Keratinocyte (primary cell): ENCODE data around the gene KIF1B. TPM values are rescaled to one million over a fixed set of nuclear protein-coding genes. Genes with fewer than 3 reads are reported as not detected.

Source experiments
- DNase-seq: peaks from one replicate; pipeline ENCODE4 v3.0.0-alpha.2; 2011; ENCODE audit warnings: low read depth, missing footprints, low spot score
- FAIRE-seq: peaks from 2 replicates; lab custom pipeline; 2011; peaks lifted over from hg19 to GRCh38; lab: Jason Lieb, UNC
- H2AFZ ChIP-seq: 2 replicates; pipeline ENCODE4 v1.6.0; 2012; ENCODE audit warnings: low read length, control low read depth, inconsistent platforms; ENCODE audit not compliant: control insufficient read depth
- H3K27ac ChIP-seq: 2 replicates; pipeline ENCODE4 v1.5.1; 2011; ENCODE audit warnings: low read length; ENCODE audit not compliant: control insufficient read depth, insufficient read depth
- H3K27me3 ChIP-seq: 3 replicates; pipeline ENCODE4 v1.6.0; 2011; ENCODE audit warnings: low read length; ENCODE audit not compliant: control insufficient read depth, insufficient read depth; ENCODE audit errors: extremely low read depth
- H3K36me3 ChIP-seq, 2 experiments: 2 replicates in 1 of 2; 3 replicates in 1 of 2; pipeline ENCODE4 v1.5.1; 2011; ENCODE audit warnings: low read length in 2 of 2, mild to moderate bottlenecking in 1 of 2; ENCODE audit not compliant: control insufficient read depth in 2 of 2, insufficient read depth in 2 of 2; ENCODE audit errors: extremely low read depth in 1 of 2
- H3K4me1 ChIP-seq: 3 replicates; pipeline ENCODE4 v1.5.1; 2011; ENCODE audit warnings: low read length; ENCODE audit not compliant: control insufficient read depth, insufficient read depth; ENCODE audit errors: extremely low read depth
- H3K4me2 ChIP-seq: 3 replicates; pipeline ENCODE4 v1.6.0; 2011; ENCODE audit warnings: low read depth, low read length; ENCODE audit not compliant: control insufficient read depth, insufficient read depth; ENCODE audit errors: extremely low read depth
- H3K4me3 ChIP-seq, 3 experiments: fragments of 200-600 bp in 1 of 3; sonication (generic) in 1 of 3; 2 replicates in 2 of 3; 3 replicates in 1 of 3; pipeline ENCODE4 v1.5.1; 2011 to 2016; ENCODE audit warnings: low read length in 3 of 3, mild to moderate bottlenecking in 3 of 3, control low read depth in 2 of 3, inconsistent platforms in 1 of 3, low read depth in 1 of 3, mixed read lengths in 1 of 3, mixed run types in 1 of 3, moderate library complexity in 1 of 3; ENCODE audit not compliant: control insufficient read depth in 2 of 3, insufficient read depth in 2 of 3; ENCODE audit errors: extremely low read depth in 1 of 3
- H3K79me2 ChIP-seq: 2 replicates; pipeline ENCODE4 v1.6.0; 2012; ENCODE audit warnings: low read length; ENCODE audit not compliant: control insufficient read depth, insufficient read depth
- H3K9ac ChIP-seq: 3 replicates; pipeline ENCODE4 v1.6.0; 2011; ENCODE audit warnings: low read length; ENCODE audit not compliant: control insufficient read depth, insufficient read depth; ENCODE audit errors: extremely low read depth
- H3K9me1 ChIP-seq: 3 replicates; pipeline ENCODE4 v1.6.0; 2011; ENCODE audit warnings: low read length; ENCODE audit not compliant: control insufficient read depth, insufficient read depth; ENCODE audit errors: extremely low read depth
- H3K9me3 ChIP-seq: 2 replicates; pipeline ENCODE4 v1.5.1; 2012; ENCODE audit warnings: low read depth, low read length; ENCODE audit not compliant: control insufficient read depth
- H4K20me1 ChIP-seq: 3 replicates; pipeline ENCODE4 v1.6.0; 2011; ENCODE audit warnings: low read length; ENCODE audit not compliant: control insufficient read depth, insufficient read depth; ENCODE audit errors: extremely low read depth
- EZH2 ChIP-seq: IDR thresholded peaks from one replicate; pipeline ENCODE4 v1.6.1; 2012; ENCODE audit warnings: inconsistent platforms, mild to moderate bottlenecking, low read length, moderate library complexity
- dilution Hi-C: fragments of 300-500 bp; cut with MboI; formaldehyde crosslinking; loops from one replicate; pipeline ENCODE4 v1.7.0; 2020; ENCODE audit warnings: low sequenced_read_pairs; ENCODE audit not compliant: extremely low pct_ligation_motif_present
- polyA plus RNA-seq, 5 experiments: library from polyadenylated mRNA; depleted of rRNA in 3 of 5; stranded (reverse) in 3 of 5; stranded (forward) in 1 of 5; unstranded in 1 of 5; fragments of >200 nt; gene quantifications; 1 replicate in 1 of 5; 2 replicates in 3 of 5; 3 replicates in 1 of 5; pipeline versions ENCODE4 v1.2.1 to v1.2.3, GENCODE V29; 2011 to 2012; ENCODE audit warnings: missing spikeins in 2 of 5, low read depth in 1 of 5, low replicate concordance in 1 of 5
- TF ChIP-seq, protein P1 (sequence below), 3 experiments: IDR thresholded peaks in 1 of 3; conservative IDR thresholded peaks in 1 of 3; optimal IDR thresholded peaks in 1 of 3; 2 replicates in 2 of 3; 3 replicates in 1 of 3; pipeline versions ENCODE3 to v1.5.1; 2011; ENCODE audit warnings: low read length in 3 of 3, mild to moderate bottlenecking in 3 of 3, moderate library complexity in 2 of 3, control low read depth in 1 of 3, inconsistent platforms in 1 of 3; ENCODE audit not compliant: insufficient read depth in 2 of 3; ENCODE audit errors: extremely low read depth in 1 of 3

KIF1B gene
- polyA plus RNA-seq, 1 donor (not counting 4 experiments of a cell fraction or from before 2014, with no cell fraction given), result 15.1 TPM

- dilution Hi-C loops, result no loop called here
- no peak overlapping the region for H3K4me2 ChIP-seq
- peaks cover 6 to 22% of the 10 kb centered on the region in 2 experiments for H3K36me3 ChIP-seq
- no peak overlapping the region for H2AFZ ChIP-seq
- H3K27me3 ChIP-seq, result no peaks in the 10 kb centered on the region
- FAIRE-seq (no peak), DNase-seq (no peak)
- no peak overlapping the region for H3K27ac ChIP-seq
- no peaks in the 10 kb centered on the region for H3K79me2 ChIP-seq
- no peak overlapping the region for H3K9ac ChIP-seq
- TF ChIP-seq EZH2, result no peak
- TF ChIP-seq, protein P1, sequence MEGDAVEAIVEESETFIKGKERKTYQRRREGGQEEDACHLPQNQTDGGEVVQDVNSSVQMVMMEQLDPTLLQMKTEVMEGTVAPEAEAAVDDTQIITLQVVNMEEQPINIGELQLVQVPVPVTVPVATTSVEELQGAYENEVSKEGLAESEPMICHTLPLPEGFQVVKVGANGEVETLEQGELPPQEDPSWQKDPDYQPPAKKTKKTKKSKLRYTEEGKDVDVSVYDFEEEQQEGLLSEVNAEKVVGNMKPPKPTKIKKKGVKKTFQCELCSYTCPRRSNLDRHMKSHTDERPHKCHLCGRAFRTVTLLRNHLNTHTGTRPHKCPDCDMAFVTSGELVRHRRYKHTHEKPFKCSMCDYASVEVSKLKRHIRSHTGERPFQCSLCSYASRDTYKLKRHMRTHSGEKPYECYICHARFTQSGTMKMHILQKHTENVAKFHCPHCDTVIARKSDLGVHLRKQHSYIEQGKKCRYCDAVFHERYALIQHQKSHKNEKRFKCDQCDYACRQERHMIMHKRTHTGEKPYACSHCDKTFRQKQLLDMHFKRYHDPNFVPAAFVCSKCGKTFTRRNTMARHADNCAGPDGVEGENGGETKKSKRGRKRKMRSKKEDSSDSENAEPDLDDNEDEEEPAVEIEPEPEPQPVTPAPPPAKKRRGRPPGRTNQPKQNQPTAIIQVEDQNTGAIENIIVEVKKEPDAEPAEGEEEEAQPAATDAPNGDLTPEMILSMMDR (optimal IDR thresholded peaks at IDR 0.05 in 1 of 3, IDR thresholded peaks at IDR 0.05 in 1 of 3, conservative IDR thresholded peaks at IDR 0.05 in 1 of 3; ENCODE audit: extremely low read depth in 1 of 3, insufficient read depth in 2 of 3, low read length in 3 of 3), result no peak
- no peaks in the 10 kb centered on the region for H3K4me1 ChIP-seq
- H3K9me3 ChIP-seq, result no peaks in the 10 kb centered on the region
- H3K4me3 ChIP-seq, result no peak overlapping the region
- H3K9me1 ChIP-seq, result no peaks in the 10 kb centered on the region
- H4K20me1 ChIP-seq, result no peaks in the 10 kb centered on the region
Observed at GRCh38 chr1:10173582-10173981, 36.8 kb upstream of the KIF1B start.

DNA sequence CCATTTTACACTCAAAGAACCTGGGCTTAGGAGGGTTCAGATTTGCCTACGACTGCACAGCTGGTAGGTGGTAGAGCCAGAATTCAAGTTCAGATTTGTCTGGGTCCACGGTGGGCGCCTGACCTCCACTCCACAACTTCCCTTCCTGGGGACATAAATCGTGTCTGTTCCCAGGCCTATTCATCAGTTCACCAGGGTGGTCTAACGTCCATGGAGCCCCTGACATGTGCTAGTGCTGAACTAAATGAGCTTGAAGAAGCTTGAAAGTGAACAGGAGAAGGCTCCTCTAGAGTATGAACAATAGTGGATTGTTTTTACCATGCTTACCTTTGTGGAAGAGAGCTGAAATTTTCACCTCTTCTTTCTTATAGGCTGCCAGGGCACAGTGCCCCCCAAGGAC, 32.5 kb upstream of the KIF1B start:
- Histone ChIP-seq H4K20me1 (no peaks in the 10 kb centered on the region), H3K79me2 (no peaks in the 10 kb centered on the region), H3K4me1 (no peaks in the 10 kb centered on the region), H3K9me1 (no peaks in the 10 kb centered on the region), H2AFZ (no peak overlapping the region), H3K4me2 (no peak overlapping the region), H3K9ac (no peak overlapping the region), H3K9me3 (no peaks in the 10 kb centered on the region), H3K36me3 (peaks cover 11 to 16% of the 10 kb centered on the region in 2 experiments), H3K27ac (no peak overlapping the region), H3K4me3 (no peak overlapping the region), H3K27me3 (no peaks in the 10 kb centered on the region)
- FAIRE-seq (no peak), DNase-seq (no peak)
- no peak for TF ChIP-seq EZH2
- TF ChIP-seq, protein P1 (optimal IDR thresholded peaks at IDR 0.05 in 1 of 3, IDR thresholded peaks at IDR 0.05 in 1 of 3, conservative IDR thresholded peaks at IDR 0.05 in 1 of 3; ENCODE audit: extremely low read depth in 1 of 3, insufficient read depth in 2 of 3, low read length in 3 of 3), result no peak
- dilution Hi-C loops, result no loop called here
